CD4-positive, alpha-beta T cell treated with Interleukin-17A for 1 hour (primary cell): ENCODE measurements around the gene ITGBL1.

Experiments
- DNase-seq: peaks from one replicate; pipeline ENCODE4 v3.0.0-alpha.2; 2020

Gene ITGBL1

DNA sequence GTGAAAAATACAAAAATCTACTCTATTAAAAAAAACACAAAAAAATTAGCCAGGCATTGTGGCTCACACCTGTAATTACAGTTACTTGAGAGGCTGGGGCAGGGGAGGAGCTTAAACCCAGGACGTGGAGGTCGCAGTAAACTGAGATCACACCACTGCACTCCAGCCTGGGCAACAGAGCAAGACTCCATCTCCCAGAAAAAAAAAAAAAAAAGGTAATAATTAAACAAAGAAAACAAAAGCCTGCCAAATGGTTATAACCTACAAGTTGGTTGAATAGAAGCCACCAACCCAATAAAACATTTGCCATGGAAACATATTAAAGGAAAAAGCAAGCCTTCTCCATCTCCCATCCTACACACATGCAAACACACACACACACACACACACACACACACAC is 255.2 kb downstream of the ITGBL1 start:
- DNase-seq = no peak

DNA sequence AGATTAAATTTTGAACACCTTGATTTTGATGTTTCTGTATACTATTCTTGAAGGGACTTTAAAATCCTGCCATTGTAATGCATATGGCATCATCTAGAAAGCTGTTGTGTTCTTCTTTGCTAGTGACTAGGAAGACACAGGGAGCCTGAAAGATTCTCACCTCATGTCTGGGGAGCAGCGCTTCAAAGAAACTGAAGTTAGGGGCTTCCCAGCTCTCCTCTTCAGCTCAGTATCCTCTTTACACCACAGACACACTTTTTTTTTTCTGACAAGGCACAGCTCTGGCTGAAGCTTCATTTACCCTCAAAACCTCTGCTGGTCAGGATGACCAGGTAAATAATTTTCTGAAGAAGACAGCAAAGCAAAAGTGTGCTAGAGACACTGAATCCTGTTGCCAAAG is 255.6 kb downstream of the ITGBL1 start:
- DNase-seq = no peak

DNA sequence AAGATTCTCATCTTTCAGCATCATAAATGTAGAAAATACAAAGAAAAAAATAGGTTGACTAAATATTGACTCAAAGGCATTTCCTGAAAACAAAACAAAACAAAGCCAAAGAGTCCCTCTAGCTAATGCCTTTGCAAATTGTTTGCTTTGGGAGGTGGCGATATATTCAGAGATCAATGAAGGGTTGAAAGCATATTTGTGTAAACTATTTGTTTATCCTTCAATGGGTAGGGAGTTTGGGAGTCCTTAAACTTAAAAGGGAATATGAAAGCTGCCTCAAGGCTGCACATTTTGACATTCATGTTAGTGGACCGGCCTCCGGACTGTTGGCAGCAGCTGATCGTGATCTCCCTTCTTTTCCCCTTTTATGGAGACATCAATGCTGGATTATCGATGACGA is 257.5 kb downstream of the ITGBL1 start:
- no peak for DNase-seq

DNA sequence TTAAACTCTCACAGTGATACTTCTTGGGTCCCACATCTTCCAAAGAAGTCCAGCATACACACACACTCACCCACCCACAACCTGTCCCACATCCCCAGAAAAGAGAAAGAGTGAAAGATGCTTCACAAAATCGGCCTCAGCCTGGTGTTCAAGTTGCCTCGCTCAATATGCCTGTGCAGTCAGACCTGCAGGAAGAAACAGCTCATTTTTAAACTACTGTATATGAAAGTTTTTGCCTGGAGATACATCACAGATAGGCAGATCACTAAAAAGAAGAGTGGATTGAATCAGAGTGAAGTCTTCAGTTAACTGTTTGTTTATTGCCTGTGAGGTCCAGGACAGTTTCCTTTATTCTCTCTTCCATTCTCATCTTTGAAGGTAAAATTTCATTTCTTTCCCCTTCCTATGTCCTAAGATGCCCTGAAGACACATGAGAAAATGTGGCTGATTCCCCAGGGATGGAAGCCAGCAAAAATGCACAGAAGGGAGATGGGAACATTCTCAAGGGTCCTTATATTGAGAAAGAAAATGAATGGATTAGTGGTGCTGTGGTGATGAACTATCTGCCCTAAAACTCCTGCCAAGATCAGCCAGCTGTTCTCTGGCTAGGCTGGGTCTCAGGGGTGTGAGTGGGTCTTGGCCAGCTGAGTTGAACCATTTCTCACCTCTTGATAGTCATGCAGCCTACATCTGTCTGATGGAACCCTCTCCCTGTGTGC is 259.0 kb downstream of the ITGBL1 start:
- no peak for DNase-seq

DNA sequence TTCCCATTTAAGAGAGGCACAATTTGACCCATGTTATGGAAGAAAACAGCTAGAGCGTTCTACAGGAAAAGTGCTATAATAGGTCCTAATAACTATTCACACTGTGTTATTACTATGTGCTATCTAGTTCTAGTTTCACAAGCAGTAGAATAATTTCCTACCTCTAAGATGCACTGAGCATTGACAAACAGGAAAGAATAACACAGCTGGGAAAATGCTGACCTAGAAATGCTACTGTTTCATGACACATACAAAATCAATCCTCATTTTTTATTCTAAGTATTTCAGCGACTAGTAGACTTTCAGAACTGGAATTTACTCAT is 259.5 kb downstream of the ITGBL1 start:
- no peak for DNase-seq

DNA sequence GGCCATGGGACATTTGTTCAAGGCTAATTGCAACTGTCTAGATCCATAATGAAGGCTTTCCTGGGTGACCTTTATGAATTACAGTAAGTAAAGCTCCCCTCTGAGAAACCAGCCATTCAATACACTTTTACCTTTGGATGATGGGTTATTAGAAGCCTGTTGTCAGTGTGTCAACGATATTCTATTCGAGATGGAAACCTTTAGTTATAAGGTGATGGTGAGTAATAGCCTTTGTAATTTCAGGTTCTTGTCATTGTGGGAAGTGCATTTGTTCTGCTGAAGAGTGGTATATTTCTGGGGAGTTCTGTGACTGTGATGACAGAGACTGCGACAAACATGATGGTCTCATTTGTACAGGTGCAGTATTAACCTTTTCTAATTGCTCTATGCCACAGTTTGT is 261.7 kb downstream of the ITGBL1 start:
- DNase-seq = no peak

DNA sequence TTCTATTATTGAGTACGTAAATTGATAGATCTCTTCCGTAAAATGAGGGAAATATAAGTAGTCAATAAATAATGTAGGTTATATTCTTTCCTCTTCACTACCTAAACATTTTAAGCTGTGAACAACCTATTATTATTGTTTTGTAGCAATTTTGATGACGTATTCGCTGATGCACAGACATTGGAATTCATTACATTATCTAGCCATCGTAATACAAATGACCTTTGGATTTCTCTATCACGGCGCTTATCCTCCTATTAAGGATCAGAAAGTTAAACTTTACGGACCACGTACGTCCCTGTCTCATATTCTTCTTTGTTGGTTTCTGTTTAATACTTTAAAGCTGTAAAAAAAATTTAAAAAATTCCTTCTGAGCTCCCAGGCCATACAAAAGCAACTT is 264.9 kb downstream of the ITGBL1 start:
- DNase-seq = no peak

DNA sequence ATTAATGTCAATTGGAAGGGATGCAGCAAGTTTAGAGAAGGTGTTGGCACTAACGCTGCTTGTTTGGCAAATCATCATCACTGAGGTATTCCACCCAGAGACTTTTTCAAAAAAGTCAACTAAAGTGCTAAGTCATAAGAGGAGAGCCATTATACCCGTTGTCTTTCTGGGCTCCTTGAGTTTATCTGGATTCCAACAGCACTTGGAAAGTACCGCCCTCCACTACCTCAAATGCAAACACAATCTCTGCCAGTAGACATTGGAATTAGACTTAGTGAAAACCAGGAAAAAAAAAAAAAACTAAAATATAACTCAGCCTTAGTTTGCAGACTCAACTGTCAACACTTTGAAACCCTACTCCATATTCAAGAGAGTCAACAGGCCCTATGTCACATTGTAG is 266.0 kb downstream of the ITGBL1 start:
- no peak for DNase-seq

DNA sequence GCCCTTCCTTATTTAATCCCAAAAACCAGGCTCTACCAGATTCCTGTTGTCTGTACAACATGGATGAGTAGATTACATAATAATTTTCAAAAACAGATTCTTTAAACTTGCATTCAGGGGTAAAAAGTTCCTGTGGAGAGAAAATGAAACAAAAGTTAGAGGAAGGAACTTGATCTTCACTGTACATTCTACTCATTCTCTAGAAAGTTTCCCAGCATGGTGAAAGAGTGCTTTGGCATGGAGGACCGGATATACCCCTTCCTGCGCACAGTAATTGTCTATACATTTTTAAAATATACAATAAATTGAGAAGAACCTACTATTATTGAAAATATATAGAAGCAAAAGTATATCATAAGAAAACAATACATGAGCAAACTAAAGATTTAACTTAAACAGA is 274.2 kb downstream of the ITGBL1 start:
- DNase-seq = no peak

DNA sequence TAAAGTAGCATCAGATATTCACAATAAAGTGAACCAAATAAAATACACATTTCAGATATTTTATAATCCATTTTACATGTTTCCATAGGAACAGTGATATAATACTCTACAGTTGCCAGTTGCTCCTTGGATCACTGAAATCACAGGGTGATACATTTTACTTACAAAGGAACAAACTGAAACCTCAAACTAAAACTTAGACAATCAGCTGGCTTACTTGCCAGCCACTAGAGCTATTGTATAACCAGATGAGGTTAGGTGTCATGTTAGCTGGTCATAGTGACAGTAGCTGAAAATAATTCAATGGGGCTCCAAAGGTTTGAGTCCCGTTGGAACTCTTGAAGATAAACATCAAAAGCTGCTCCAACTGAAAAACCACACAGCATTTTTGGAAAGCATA is 274.6 kb downstream of the ITGBL1 start:
- no peak for DNase-seq

DNA sequence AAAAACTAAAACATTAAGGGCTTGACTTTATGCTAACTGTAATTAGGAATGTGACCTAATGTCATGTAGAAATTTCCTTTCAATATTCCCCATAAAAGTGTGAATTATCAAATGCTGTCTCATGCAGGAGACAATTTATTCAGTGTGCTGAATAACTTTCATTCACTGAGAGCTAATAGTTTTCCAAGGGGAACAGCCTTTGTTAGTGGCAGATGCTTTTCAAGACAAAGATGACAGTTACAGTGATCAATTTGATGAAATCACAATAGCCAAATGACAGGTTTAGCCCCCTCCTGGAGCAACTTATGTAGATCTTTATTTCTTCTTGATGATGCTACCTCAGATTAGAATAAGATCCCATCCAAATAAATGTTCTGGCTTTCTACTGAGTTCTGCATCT is 275.5 kb downstream of the ITGBL1 start:
- DNase-seq = no peak

DNA sequence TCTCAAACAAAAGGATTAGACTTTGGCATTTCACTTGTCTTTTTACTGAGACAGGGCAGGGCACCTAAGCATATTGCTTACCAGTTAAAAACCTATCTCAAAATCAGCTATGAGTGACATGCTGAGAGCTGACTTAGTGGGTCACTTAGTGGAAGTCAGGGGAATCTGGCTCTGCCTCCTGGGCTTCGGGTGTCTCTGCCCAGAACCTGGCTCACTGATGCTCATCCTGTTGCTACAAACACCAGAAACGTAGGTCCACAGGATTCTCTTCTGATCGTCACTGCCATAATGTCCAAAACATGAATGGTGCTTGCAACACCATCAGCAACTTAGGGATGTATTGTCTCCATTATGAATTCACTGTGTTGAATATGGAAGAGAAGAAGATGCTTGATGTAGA is 276.1 kb downstream of the ITGBL1 start:
- DNase-seq = no peak

DNA sequence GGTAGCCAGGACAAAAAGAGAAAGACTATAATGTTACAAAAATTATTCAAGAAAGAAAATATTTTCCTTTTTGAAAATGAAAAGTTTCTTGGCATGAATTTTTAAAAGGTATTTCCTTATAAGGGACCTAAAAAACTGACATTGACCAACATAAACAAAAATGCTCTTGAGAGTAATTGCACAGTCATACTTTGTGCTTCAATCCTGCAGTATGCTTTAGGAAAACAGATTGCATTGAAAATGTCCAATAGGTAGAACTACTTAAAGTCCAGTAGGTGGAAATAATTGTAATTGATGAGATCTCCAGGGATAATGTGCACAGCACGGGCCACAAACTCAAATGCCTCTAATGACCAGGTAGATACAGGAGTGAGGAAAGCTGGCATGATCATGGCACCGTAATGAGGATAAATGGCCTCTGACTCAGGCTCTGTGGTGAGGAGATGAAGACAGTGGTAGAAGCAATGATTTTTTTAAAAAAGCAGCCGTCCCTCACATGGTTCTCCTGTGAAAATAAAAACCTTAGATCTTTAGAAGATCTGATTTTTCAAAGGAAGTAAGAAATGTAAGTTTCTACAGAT is 278.0 kb downstream of the ITGBL1 start:
- no peak for DNase-seq

DNA sequence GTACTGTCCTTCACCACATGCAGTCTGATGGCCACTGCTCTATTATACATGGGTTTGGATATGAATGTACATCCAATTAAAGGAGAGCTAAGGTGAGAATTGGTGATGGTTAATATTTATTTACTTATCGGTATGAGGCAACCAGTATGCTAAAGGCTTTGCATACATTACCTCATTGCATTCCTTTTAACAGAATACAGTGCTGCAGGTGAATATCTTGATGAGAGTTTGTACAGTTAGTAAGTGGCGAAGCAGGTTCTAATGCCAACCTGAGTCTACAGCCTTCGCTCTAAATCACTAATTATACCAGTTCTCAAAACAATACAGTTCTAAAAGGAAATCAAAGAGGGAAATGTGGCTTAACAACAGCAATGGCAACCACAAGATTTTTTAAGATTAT is 284.1 kb downstream of the ITGBL1 start:
- DNase-seq = no peak

DNA sequence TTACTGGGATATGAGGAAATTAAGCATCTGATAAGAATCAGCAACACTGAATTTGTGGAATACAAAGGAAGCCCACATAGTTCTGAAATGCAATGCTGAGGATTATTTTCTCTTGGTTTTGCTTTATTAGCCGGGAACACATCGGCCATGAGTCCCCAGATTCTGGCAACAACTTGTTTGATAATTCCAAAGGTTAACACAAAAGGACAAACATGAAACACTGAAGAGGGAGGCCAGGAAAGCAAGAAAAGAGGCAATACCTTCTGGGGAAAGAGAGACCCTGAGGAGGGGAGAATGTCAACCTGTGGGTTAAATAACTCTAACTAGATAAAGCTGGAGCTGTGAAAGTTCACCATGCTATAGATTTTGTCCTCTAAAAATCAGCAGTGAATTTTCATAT is 285.9 kb downstream of the ITGBL1 start:
- no peak for DNase-seq

DNA sequence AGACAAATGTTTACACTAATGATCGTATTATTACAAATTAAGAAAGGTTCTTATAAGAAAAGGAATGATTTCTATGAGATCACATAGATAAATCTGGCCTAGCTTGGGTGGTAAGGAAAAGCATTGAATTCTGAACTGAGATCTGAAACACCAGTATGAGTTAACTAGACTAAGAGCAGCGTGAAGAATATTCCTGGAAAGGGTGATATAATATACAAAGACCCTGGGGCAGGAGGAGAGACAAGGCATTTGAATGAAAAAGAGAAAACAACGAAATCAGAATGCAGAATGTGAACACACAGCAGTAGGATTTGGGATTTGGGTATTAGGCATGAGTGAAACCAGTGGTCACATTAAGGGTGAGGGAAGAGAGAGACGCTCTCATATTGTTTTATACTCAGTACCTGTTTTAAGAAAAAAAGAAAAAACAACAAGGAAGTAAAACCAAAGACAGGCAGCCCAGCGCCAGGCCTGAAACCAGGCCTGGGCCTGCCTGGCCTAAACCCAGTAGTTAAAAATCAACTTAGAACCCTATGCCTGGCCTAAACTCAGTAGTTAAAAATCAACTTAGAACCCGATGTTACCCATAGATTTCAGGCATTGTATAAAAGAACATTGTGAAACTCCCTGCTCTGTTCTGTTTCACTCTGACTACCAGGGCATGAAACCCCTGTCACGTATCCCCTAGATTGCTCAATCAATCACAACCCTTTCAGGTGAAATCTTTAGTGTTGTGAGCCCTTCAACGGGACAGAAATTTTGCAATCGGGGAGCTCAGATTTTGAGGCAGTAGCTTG is 287.1 kb downstream of the ITGBL1 start:
- DNase-seq = no peak

DNA sequence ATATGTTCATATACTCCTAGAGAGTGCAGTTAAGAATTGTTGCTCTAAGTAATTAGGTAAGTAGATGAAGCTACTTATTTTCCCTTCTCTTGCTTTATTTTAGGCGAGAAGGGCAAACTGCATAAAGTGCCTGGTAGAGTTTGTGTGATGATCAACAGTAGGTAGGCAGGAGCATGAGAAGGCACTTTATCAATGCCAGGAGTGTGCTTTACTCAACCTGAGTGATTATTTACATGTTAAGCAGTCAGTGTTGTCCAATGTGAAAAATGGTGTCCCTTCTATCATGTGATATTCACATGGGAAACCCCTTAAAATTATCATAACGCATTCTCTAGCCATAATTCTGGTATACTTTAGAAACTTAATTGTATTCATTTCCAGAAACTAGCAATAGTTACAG is 294.0 kb downstream of the ITGBL1 start:
- no peak for DNase-seq

DNA sequence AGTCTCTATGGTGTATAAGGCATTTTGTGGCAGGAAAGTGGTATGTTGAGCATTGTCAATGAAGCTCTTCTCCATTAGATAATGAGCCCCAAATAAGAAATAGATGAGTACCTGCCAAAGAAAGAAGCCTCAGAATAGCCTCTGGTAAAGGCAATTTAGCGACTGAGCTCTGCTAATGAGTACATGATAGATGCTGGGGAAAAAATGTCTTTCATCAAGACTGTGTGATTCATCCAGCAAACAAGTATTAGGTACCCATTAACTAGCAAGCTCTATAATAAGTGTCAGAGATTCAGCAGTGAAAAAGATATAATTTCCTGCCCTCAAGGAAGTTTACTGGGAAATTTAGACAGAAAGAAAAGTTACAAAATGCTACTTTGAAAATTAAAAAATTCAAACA is 294.6 kb downstream of the ITGBL1 start:
- DNase-seq = no peak

DNA sequence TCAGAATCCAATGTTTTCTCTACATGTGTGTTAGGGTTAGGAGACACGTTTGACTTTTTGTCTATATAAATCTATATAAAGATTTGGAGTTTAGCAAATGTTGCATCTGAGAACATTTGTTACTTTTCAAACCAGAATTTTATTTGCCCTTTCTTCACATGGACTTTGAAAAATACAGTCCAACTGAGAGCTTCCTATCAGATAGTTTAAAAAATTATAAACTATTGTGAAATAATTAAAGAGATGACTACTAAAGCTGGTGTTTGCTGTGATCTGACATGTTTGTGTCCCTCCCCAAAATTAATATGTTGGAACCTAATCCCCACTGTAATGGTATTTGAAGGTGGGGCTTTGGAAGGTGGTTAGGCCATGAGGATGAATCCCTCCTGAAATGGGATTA is 297.1 kb downstream of the ITGBL1 start:
- DNase-seq = no peak

DNA sequence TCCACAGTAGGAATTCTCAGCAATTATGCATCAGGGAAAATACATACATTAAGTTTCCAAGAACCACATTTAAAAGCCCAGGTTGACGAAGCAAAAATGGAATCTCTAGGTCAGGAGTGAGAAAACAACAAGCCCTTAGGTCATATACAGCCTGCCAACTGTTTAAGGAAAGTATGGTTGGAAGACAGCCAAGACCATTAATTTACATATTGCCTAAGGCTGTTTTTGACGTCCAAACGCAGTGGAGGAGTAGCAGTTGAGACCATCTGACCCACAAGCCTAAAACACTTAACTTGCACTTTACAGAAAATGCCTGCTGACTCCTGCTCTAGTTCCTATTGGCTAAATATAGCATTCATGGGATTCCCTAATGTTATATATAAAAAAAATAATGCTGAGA is 299.0 kb downstream of the ITGBL1 start:
- no peak for DNase-seq

DNA sequence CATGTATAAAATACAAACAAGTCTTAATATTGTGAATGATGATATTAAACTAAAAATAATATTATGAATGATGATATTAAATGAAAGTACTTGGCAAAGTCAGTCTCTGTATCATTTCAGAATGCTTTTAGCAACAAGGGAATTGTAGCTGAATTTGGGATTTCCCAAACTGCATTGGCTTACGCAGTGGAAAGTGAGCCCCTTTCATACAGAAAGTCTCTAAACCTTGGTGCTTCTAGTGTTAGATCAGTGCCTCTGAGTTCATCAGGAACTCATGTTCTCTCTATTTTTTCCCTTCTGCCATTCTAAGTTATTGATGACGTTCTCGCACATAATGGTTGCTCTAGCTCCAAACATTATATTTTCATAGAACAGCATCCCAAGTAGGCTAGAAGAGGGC is 300.0 kb downstream of the ITGBL1 start:
- no peak for DNase-seq

DNA sequence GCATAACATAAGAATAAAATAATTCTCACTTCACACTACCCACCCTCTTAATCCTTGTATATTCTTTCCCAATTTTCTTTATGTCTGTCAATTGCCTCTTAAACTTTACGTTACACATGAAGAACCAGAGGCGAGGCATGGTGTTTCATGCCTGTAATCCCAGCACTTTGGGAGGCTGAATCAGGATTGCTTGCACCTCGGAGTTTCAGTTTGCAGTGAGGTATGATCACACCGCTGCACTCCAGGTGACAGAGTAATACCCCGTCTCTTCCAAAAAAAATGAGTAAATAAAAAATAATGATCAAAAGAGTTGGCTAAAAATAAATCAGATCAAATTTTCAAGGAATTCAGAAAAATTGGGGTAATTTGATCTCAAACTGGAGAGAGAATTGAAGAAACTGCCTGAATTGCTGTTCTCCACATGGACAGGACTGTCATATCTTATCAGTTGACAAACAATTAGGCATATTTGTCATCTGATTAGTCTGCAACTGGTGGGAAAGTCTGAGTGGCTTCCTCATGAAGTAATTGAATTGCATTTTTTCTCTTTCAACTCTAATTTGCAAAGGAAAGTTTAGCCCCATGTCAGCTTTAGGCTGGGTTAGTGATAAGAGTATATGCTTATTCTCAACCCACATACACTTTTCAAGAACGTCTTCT is 302.9 kb downstream of the ITGBL1 start:
- no peak for DNase-seq

DNA sequence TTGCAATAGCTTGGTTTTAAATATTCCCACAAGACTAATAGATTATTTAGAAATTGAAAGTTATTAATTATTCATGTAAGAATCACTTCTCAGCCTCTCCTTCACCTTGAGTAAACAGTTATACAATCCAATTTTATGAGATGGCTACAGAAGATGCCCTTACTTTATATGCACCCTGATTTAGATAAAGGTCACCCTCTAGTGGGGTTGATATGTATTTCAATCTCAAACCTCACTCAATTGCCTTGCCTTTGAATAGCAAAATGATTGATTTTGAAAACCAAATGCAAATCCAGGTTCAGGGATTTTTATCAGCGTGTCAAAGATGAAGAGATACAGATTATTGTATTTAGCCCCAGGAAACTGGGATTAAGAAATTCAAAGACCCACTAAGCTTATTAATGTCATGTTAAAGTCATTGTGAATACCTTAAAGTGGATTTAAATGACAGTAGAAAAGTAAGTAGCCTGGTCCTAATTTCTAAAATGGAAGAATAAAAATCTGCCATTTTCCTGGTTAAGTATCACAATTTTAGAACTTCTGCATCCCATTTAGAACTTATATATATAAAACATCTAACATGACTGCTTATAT is 305.1 kb downstream of the ITGBL1 start:
- DNase-seq = peak; percentile 50

DNA sequence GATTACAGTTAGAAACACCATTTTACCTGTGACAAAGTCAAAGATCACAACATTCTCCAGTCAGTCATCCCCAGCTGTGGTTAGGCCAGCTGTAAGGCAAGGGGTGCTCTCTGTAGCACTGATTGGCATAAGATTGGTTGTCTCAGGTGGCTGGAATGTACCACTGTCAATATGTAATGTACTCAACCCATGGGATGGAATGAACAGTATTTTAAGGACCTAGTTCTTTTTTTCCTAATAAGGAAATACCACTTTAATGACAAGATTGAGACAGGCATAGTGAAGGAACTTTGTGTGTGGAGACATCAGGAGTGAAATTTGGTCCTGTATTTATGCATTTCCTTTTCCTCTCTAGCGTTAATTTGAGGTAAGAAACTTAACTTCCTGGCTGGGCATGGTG is 310.7 kb downstream of the ITGBL1 start:
- DNase-seq = no peak
